Measurements from ENCODE around the gene LYZL2. TPM values are rescaled to one million over a fixed set of nuclear protein-coding genes. Genes with fewer than 3 reads are reported as not detected.
"Not testable (repeated sequence)": the region's sequence is repeated elsewhere in the genome, so short reads cannot be mapped to it uniquely, and the experiment has no call there.

Gene LYZL2
- total RNA-seq, 1 experiment from 2014 or later: not detected

- DNase-seq (ENCODE audit: low read depth): peak; percentile 39
Measured at GRCh38 chr10:30639946-30640786, 10.6 kb upstream of the LYZL2 start.

- peak; percentile 82 for DNase-seq (ENCODE audit: low read depth)
Measured at GRCh38 chr10:30637881-30638467, 8.4 kb upstream of the LYZL2 start.

- no peak for DNase-seq (ENCODE audit: low read depth)
Measured at GRCh38 chr10:30631188-30631587, 1.6 kb upstream of the LYZL2 start.

- DNase-seq (ENCODE audit: low read depth): no peak
Measured at GRCh38 chr10:30630571-30630970, 1.0 kb upstream of the LYZL2 start.

- not testable (repeated sequence) for DNase-seq (ENCODE audit: low read depth)
Measured at GRCh38 chr10:30628576-30628975, 977 bp downstream of the LYZL2 start.

- not testable (repeated sequence) for DNase-seq (ENCODE audit: low read depth)
Measured at GRCh38 chr10:30626837-30627236, 2.7 kb downstream of the LYZL2 start.

- not testable (repeated sequence) for DNase-seq (ENCODE audit: low read depth)
Measured at GRCh38 chr10:30626196-30626595, 3.4 kb downstream of the LYZL2 start.

GRCh38 chr10:30625080-30625479, 4.5 kb downstream of the LYZL2 start:
- DNase-seq (ENCODE audit: low read depth): peak; percentile 18

- DNase-seq (ENCODE audit: low read depth): no peak
Measured at GRCh38 chr10:30619966-30620365, 9.6 kb downstream of the LYZL2 start.

- no peak for DNase-seq (ENCODE audit: low read depth)
Measured at GRCh38 chr10:30617070-30617469, 12.5 kb downstream of the LYZL2 start.

GRCh38 chr10:30611041-30611440, 18.5 kb downstream of the LYZL2 start:
- not testable (repeated sequence) for DNase-seq (ENCODE audit: low read depth)

GRCh38 chr10:30607814-30608213, 21.7 kb downstream of the LYZL2 start:
- no peak for DNase-seq (ENCODE audit: low read depth)

GRCh38 chr10:30606313-30606712, 23.2 kb downstream of the LYZL2 start:
- no peak for DNase-seq (ENCODE audit: low read depth)

GRCh38 chr10:30605341-30606121, 24.0 kb downstream of the LYZL2 start:
- not testable (repeated sequence) for DNase-seq (ENCODE audit: low read depth)

GRCh38 chr10:30603589-30603988, 26.0 kb downstream of the LYZL2 start:
- no peak for DNase-seq (ENCODE audit: low read depth)

- no peak for DNase-seq (ENCODE audit: low read depth)
Measured at GRCh38 chr10:30602747-30603146, 26.8 kb downstream of the LYZL2 start.

- no peak for DNase-seq (ENCODE audit: low read depth)
Measured at GRCh38 chr10:30600005-30600404, 29.5 kb downstream of the LYZL2 start.

- DNase-seq (ENCODE audit: low read depth): no peak
Measured at GRCh38 chr10:30598105-30598776, 31.3 kb downstream of the LYZL2 start.

- DNase-seq (ENCODE audit: low read depth): not testable (repeated sequence)
Measured at GRCh38 chr10:30597433-30597824, 32.1 kb downstream of the LYZL2 start.

GRCh38 chr10:30596493-30597432, 32.8 kb downstream of the LYZL2 start:
- DNase-seq (ENCODE audit: low read depth): peak; percentile 50

GRCh38 chr10:30596013-30596412, 33.5 kb downstream of the LYZL2 start:
- no peak for DNase-seq (ENCODE audit: low read depth)

All from M059J (cell line).